RPMI7951 (cell line): ENCODE measurements around the gene OARD1. TPM values are rescaled to one million over a fixed set of nuclear protein-coding genes. Genes with fewer than 3 reads are reported as not detected.

Experiments used
- DNase-seq: peaks from one replicate; pipeline ENCODE4 v3.0.0-alpha.2; 2012; ENCODE audit warnings: low read depth
- total RNA-seq: library from RNA; depleted of rRNA; stranded (reverse); fragments of >200 nt; shearing (Covaris generic); gene quantifications from 2 replicates; pipeline ENCODE4 v1.2.3, GENCODE V29; 2014

Gene OARD1
- total RNA-seq, 1 experiment from 2014 or later = 26.1 TPM

- no peak for DNase-seq
Observed at GRCh38 chr6:41047745-41048732, 24.1 kb downstream of the OARD1 start.

GRCh38 chr6:41047306-41047705, 24.9 kb downstream of the OARD1 start:
- DNase-seq = no peak

GRCh38 chr6:41046084-41046483, 26.1 kb downstream of the OARD1 start:
- DNase-seq = no peak

GRCh38 chr6:41045664-41046063, 26.5 kb downstream of the OARD1 start:
- DNase-seq = no peak

GRCh38 chr6:41043151-41043550, 29.0 kb downstream of the OARD1 start:
- DNase-seq = no peak

GRCh38 chr6:41042226-41043055, 29.7 kb downstream of the OARD1 start, which contains the start of gene TSPO2:
Gene TSPO2 (plus strand): TSS chr6:41042467. CDS start chr6:41042986, 519 bp downstream.
- DNase-seq = no peak

GRCh38 chr6:41040940-41041536, 31.1 kb downstream of the OARD1 start:
- no peak for DNase-seq

- peak; percentile 30 for DNase-seq
Observed at GRCh38 chr6:41040101-41040939, 31.8 kb downstream of the OARD1 start.

GRCh38 chr6:41039060-41039998, 32.8 kb downstream of the OARD1 start, which contains the start of gene UNC5CL:
Gene UNC5CL (minus strand): TSS chr6:41039221. CDS start chr6:41035074, 4,147 bp downstream.
- DNase-seq = no peak

GRCh38 chr6:41038205-41038604, 34.0 kb downstream of the OARD1 start:
- no peak for DNase-seq

GRCh38 chr6:41037107-41037900, 34.9 kb downstream of the OARD1 start:
- DNase-seq = no peak

- DNase-seq = no peak
Observed at GRCh38 chr6:41036601-41037000, 35.6 kb downstream of the OARD1 start.

- no peak for DNase-seq
Observed at GRCh38 chr6:41036186-41036585, 36.0 kb downstream of the OARD1 start.

GRCh38 chr6:41033776-41034175, 38.4 kb downstream of the OARD1 start:
- DNase-seq = no peak

GRCh38 chr6:41032830-41033229, 39.3 kb downstream of the OARD1 start:
- no peak for DNase-seq

GRCh38 chr6:41028561-41029412, 43.4 kb downstream of the OARD1 start:
- DNase-seq = peak; percentile 17

- peak; percentile 69 for DNase-seq
Observed at GRCh38 chr6:41027799-41028560, 44.2 kb downstream of the OARD1 start.
